Stimulated activated CD8-positive, alpha-beta memory T cell treated with anti-CD3 and anti-CD28 coated beads, Interleukin-4, amount 100 ng/mL, for 4 hours (primary cell): ENCODE results near the gene EYA3.

ENCODE experiments used
- DNase-seq, 2 donors: peaks; one replicate each; pipeline ENCODE4 v3.0.0-alpha.2; 2020; ENCODE audit warnings: low read depth in 2 of 2, low spot score in 1 of 2

EYA3 gene

GRCh38 chr1:28113242-28113572 lies 24.8 kb upstream of the EYA3 start:
- no peak for DNase-seq

- no peak for DNase-seq
Observed at GRCh38 chr1:28112388-28113241, 24.2 kb upstream of the EYA3 start.

GRCh38 chr1:28111157-28111556 lies 22.7 kb upstream of the EYA3 start:
- no peak for DNase-seq

GRCh38 chr1:28110555-28110954 lies 22.1 kb upstream of the EYA3 start:
- DNase-seq, result no peak

- no peak for DNase-seq
Observed at GRCh38 chr1:28109639-28110038, 21.2 kb upstream of the EYA3 start.

DNA sequence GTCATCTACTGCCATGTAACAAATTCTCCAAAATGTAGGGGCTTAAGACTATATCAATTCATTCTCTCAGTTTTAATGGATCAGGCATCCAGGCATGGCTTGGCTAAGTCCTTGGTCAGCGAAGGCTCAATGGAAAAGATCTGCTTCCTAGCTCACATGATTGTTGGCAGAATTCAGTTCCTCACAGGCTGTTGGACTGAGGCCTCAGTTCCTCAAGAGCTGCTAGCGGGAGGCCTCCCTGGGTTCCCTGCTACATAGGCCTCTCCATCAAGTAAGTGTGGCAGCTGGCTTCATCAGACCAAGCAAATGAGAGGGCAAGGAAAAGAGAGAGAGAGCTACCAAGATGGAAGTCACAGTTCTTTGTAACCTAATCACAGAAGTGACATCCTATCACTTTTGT lies 19.6 kb upstream of the EYA3 start:
- DNase-seq, result no peak

GRCh38 chr1:28104866-28105467 lies 16.6 kb upstream of the EYA3 start:
- no peak for DNase-seq

GRCh38 chr1:28102189-28102588 lies 13.8 kb upstream of the EYA3 start:
- DNase-seq, result no peak

- no peak for DNase-seq
Observed at GRCh38 chr1:28099050-28099769, 10.8 kb upstream of the EYA3 start.

DNA sequence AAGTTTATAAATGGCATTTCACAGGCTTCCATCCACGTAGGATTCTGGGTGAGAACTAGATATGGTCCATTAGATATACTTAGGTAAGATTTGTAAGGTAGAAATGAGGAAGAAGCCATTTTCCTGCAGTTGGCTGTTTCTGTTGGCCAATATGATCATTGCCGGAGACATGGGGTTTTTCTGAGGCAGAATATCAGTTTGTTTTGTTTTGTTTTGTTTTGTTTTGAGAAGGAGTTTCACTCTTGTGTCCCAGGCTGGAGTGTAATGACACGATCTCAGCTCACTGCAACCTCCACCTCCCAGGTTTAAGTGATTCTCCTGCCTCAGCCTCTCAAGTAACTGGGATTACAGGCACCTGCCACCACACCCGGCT lies 8.7 kb upstream of the EYA3 start:
- DNase-seq, result no peak

GRCh38 chr1:28096210-28097099 lies 8.0 kb upstream of the EYA3 start:
- no peak for DNase-seq

DNA sequence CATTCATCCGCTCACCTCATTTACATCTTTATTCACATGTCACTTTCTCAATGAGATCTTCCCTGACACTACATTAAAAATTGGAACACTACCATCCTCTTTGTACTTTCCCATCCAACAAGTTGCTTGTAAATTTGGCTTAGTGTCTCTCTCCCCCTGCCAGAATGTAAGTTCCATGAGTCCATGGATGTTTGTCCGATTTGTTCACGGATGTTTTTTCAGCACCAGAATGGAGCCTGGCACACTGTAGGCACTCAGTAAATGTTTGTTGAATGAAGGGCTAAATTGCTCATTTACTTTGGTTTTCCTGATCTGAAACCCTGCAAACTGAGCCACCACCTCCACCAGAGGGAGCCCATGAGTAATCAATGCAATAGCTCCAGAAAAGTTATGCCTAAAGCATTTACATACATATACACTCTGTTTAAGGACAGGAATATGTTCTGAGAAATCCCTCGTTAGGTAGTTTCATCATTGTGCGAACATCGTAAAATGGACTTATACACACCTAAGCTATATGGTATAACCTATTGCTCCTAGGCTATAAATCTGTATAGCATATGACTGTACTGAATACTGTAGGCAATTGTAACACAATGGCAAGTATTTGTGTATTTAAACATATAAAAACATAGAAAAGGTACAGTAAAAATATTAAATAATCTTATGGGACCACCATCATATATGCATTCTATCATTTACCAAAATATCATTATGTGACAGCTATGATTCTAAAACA lies 2.8 kb upstream of the EYA3 start:
- peak; percentile 53 to 73 for DNase-seq

- DNase-seq, result no peak
Observed at GRCh38 chr1:28087614-28088167, 719 bp downstream of the EYA3 start.

GRCh38 chr1:28086651-28087050 lies 1.8 kb downstream of the EYA3 start:
- DNase-seq, result no peak

DNA sequence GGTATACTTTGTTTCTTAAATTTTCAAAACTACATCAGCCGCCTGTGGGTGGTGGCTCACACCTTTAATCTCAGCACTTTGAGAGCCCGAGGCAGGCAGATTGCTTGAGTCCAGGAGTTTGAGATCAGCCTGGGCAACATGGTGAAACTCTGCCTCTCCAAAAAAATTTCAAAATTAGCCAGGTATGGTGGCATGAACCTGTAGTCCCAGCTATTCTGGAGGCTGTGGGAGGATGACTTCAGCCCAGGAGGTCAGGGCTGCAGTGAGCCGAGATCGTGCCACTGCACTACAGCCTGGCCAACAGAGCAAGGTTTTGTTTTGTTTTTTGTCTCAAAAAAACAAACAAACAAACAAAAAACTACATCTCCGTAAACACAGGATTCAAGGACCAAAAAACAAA lies 3.3 kb downstream of the EYA3 start:
- no peak for DNase-seq

DNA sequence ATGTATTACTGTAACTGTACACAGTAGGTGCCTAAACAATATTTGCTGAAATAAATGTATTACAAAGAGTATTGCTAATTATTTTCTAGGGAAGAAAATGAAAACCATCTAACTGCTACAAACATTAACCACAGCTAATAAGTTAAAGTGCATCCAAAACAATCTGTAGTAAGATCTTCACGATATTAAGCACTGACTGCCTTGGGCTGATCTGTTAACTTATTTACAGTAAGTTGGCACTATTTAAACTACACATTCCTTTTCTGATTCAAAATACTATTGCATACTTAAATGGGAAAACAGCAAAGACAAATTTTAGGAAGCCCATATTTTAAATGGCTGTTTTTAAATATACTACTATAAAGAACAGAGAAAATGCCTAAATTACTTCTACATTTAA lies 4.5 kb downstream of the EYA3 start:
- DNase-seq, result no peak

- DNase-seq, result no peak
Observed at GRCh38 chr1:28078680-28079626, 9.5 kb downstream of the EYA3 start.

DNA sequence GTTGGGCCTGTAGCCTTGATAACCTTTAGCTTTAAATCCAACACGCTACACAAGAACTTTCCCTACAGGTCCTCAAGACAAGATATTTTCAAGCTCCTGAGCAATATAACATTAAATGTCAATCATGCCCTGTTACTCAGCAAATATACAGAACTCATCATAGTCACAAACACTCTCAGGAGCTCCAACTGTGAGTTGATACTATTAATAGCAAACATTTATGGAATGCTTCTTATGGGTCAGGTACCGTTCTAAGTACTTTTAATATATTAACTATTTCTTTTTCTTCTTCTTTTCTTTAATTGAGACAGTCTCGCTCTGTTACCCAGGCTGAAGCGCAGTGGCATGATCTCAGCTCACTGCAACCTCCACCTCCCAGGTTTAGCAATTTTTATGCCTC lies 10.1 kb downstream of the EYA3 start:
- DNase-seq, result no peak

- DNase-seq, result no peak
Observed at GRCh38 chr1:28074892-28075511, 13.4 kb downstream of the EYA3 start.
